Thymus (tissue), 11 donors: ENCODE data around the gene RPTN. TPM values are rescaled to one million over a fixed set of nuclear protein-coding genes. Genes with fewer than 3 reads are reported as not detected.

Source experiments
- DNase-seq, 9 donors: peaks; one replicate each; pipeline ENCODE4 v3.0.0-alpha.2; 2013; ENCODE audit warnings: low spot score in 9 of 9, low read depth in 6 of 9, missing footprints in 1 of 9
- H3K27ac ChIP-seq, 2 donors: one replicate each; pipeline ENCODE4 v1.5.1; 2013; ENCODE audit warnings: control low read depth in 1 of 2, low read depth in 1 of 2, low read length in 1 of 2, mild to moderate bottlenecking in 1 of 2, moderate library complexity in 1 of 2
- H3K27me3 ChIP-seq, 2 donors: one replicate each; pipeline ENCODE4 v1.5.1; 2013; ENCODE audit warnings: low read length in 1 of 2; ENCODE audit not compliant: control insufficient read depth in 2 of 2, insufficient read depth in 1 of 2
- H3K36me3 ChIP-seq, 2 donors: one replicate each; pipeline ENCODE4 v1.5.1; 2013; ENCODE audit warnings: low read length in 1 of 2, mild to moderate bottlenecking in 1 of 2, moderate library complexity in 1 of 2; ENCODE audit not compliant: control insufficient read depth in 2 of 2, insufficient read depth in 2 of 2
- H3K4me1 ChIP-seq, 2 donors: one replicate each; pipeline ENCODE4 v1.5.1; 2013; ENCODE audit warnings: low read length in 2 of 2; ENCODE audit not compliant: control insufficient read depth in 2 of 2, insufficient read depth in 2 of 2
- H3K4me3 ChIP-seq, 2 donors: one replicate each; pipeline ENCODE4 v1.5.1; 2013; ENCODE audit warnings: low read length in 2 of 2, control low read depth in 1 of 2, mild to moderate bottlenecking in 1 of 2
- H3K9me3 ChIP-seq, 2 donors: one replicate each; pipeline ENCODE4 v1.5.1; 2013; ENCODE audit warnings: low read length in 1 of 2, mild to moderate bottlenecking in 1 of 2; ENCODE audit not compliant: control insufficient read depth in 2 of 2, insufficient read depth in 1 of 2
- WGBS: extraction: QIAGEN DNeasy Blood & Tissue Kit; methylation state at CpG from one replicate; pipeline ENCODE4 v1.1.7; 2013; 5-methylcytosine and 5-hydroxymethylcytosine counted together
- polyA plus RNA-seq: library from polyadenylated mRNA; stranded (reverse); fragments of 200-250 nt; gene quantifications from one replicate; pipeline ENCODE4 v1.2.3, GENCODE V29; 2013
- total RNA-seq: library from RNA; stranded (reverse); fragments of 120-200 nt; gene quantifications from one replicate; pipeline ENCODE4 v1.2.4, GENCODE V29; 2013
- donor health status: healthy.

RPTN gene
- total and polyA plus RNA-seq, 2 donors = 0.09 to 3.2 TPM

DNA sequence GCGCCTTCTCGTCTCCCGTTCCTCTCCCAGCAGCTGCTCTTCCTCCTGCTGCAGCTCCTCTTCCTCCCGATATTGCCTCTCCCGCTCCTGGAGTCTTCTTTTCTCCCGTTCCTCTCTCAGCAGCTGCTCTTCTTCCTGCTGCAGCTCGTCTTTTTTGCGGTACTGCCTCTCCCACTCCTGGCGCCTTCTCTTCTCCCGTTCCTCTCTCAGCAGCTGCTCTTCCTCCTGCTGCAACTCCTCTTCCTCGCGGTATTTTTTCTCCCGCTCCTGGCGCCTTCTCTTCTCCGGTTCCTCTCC lies 49.1 kb downstream of the RPTN start:
- peaks cover 73 to 94% of the 10 kb centered on the region in 2 donors for H3K27me3 ChIP-seq
- WGBS = 13% methylated on average over 15 of the region's 15 CpGs
- no peak overlapping the region for H3K27ac ChIP-seq
- H3K9me3 ChIP-seq = peaks cover 35 to 54% of the 10 kb centered on the region in 2 donors
- no peak for DNase-seq
- H3K36me3 ChIP-seq = no peaks in the 10 kb centered on the region
- H3K4me3 ChIP-seq = no peak overlapping the region
- H3K4me1 ChIP-seq = peaks cover 4 to 30% of the 10 kb centered on the region in 2 donors

DNA sequence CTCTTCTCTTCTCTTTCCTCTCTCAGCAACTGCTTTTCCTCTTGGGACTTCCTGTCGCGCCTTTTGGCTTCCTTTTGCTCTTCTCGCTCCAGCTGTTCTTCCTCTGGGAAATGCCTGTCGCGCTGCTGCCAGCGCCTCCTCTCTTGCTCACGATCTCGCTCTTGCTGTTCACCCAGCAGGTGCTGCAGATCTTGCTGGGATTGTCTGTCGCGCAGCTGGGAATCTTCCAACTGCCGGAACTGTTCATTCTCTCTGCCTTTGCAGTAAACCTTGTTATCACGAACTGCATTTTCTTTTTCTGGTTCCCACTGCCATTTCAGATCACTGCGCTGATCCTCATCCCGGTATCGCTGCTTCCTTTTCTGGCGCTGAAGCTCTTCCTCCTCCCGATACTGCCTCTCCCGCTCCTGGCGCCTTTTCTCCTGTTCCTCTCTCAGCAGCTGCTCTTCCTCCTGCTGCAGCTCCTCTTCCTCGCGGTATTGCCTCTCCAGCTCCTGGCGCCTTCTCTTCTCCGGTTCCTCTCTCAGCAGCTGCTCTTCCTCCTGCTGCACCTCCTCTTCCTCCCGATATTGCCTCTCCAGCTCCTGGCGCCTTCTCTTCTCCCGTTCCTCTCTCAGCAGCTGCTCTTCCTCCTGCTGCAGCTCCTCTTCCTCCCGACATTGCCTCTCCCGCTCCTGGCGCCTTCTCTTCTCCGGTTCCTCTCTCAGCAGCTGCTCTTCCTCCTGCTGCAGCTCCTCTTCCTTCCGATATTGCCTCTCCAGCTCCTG lies 49.6 kb downstream of the RPTN start:
- Histone ChIP-seq H3K36me3 (no peaks in the 10 kb centered on the region), H3K4me1 (peaks cover 4 to 30% of the 10 kb centered on the region in 2 donors), H3K9me3 (peaks cover 35 to 54% of the 10 kb centered on the region in 2 donors), H3K27ac (no peak overlapping the region), H3K27me3 (peaks cover 70 to 93% of the 10 kb centered on the region in 2 donors), H3K4me3 (no peak overlapping the region)
- DNase-seq = peak in 1 of 9 donors; percentile 1
- WGBS = 15% methylated on average over 31 of the region's 31 CpGs

DNA sequence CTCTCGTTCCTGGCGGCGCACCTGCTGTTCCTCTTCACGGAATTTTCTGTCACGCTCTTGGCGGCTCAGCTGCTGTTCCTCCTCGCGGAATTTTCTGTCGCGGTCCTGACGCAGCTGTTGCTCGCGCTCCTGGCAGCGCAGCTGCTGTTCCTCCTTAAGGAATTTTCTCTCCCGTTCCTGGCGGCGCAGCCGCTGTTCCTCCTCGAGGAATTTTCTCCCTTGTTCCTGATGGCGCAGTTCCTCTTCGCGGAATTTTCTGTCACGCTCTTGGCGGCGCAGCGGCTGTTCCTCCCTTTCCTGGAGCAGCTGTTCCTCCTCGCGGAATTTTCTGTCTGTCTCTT lies 50.2 kb downstream of the RPTN start:
- WGBS = 25% methylated on average over 28 of the region's 28 CpGs
- peaks cover 35 to 54% of the 10 kb centered on the region in 2 donors for H3K9me3 ChIP-seq
- H3K27ac ChIP-seq = no peak overlapping the region
- peaks cover 4 to 30% of the 10 kb centered on the region in 2 donors for H3K4me1 ChIP-seq
- H3K36me3 ChIP-seq = no peaks in the 10 kb centered on the region
- H3K4me3 ChIP-seq = no peak overlapping the region
- DNase-seq = no peak
- H3K27me3 ChIP-seq = peaks cover 68 to 91% of the 10 kb centered on the region in 2 donors

DNA sequence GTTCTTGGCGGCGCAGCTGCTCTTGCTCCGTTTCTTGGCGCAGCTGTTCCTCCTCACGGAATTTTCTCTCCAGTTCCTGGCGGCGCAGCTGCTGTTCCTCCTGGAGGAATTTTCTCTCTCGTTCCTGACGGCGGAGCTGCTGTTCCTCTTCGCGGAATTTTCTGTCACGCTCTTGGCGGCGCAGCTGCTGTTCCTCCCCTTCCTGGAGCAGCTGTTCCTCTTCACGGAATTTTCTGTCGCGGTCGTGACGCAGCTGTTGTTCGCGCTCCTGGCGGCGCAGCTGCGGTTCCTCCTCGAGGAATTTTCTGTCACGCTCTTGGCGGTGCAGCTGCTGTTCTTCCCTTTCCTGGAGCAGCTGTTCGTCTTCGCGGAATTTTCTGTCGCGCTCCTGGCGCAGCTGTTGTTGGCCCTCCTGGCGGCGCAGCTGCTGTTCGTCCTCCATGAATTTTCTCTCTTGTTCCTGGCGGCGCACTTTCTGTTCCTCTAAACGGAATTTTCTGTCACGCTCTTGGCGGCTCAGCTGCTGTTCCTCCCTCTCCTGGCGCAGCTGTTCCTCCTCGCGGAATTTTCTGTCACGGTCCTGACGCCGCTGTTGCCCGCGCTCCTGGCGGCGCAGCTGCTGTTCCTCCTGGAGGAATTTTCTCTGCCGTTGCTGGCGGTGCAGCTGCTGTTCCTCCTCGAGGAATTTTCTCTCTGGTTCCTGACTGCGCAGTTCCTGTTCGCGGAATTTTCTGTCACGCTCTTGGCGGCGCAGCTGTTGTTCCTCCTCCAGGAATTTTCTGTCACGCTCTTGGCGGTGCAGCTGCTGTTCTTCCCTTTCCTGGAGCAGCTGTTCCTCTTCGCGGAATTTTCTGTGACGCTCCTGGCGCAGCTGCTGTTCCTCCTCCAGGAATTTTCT lies 50.8 kb downstream of the RPTN start:
- H3K4me1 ChIP-seq = peaks cover 4 to 30% of the 10 kb centered on the region in 2 donors
- H3K4me3 ChIP-seq = no peak overlapping the region
- peaks cover 62 to 89% of the 10 kb centered on the region in 2 donors for H3K27me3 ChIP-seq
- DNase-seq = peak in 1 of 9 donors; percentile 10
- 13% methylated on average over 67 of the region's 67 CpGs for whole genome bisulfite sequencing
- H3K9me3 ChIP-seq = peaks cover 35 to 54% of the 10 kb centered on the region in 2 donors
- H3K27ac ChIP-seq = no peak overlapping the region
- H3K36me3 ChIP-seq = no peaks in the 10 kb centered on the region

DNA sequence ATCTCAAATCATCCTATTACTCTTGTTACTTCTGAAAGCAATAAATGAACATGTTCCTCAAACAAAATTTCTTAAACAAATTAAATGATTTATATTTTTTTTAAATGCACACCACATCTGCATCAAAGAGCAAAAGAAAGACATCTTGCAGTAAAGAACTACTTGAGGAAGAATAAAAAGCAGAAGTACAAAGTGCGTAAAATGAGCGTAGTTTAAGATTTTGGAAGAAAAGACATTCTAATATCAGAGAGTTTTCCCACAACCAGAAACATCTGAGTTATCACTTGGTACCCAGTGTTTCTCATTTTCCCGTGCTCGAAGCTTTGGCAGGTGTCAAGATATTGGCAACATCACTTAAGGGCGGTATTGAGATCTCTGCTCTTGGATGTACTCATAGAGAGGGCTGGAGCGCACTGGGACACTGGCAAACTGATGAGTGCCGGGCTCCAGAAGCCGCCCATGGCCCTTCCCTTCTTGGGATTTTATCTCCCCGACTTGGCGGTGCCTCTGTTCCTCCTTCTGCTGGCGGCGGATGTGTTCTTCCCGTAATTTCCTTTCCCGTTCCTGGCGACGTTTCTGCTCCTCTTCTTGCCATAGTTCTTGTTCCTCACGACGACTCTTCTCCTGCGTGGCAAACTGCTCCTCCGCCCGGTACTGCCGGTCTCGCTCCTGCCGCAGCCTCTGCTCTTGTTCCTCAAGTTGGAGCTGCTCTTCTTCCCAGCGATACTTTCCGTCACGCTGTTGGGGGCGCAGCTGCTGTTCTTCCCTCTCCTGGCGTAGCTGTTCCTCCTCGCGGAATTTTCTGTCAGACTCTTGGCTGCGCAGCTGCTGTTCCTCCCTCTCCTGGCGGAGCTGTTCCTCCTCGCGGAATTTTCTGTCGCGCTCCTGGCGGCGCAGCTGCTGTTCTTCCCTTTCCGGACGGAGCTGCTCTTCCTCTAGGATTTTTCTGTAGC lies 51.7 kb downstream of the RPTN start:
- no peak overlapping the region for H3K4me3 ChIP-seq
- WGBS = 18% methylated on average over 41 of the region's 41 CpGs
- no peaks in the 10 kb centered on the region for H3K36me3 ChIP-seq
- peak in 1 of 9 donors; percentile 9 for DNase-seq
- peaks cover 35 to 49% of the 10 kb centered on the region in 2 donors for H3K9me3 ChIP-seq
- H3K27ac ChIP-seq = no peak overlapping the region
- H3K27me3 ChIP-seq = peaks cover 57 to 88% of the 10 kb centered on the region in 2 donors
- peaks cover 0 to 25% of the 10 kb centered on the region in 2 donors for H3K4me1 ChIP-seq

DNA sequence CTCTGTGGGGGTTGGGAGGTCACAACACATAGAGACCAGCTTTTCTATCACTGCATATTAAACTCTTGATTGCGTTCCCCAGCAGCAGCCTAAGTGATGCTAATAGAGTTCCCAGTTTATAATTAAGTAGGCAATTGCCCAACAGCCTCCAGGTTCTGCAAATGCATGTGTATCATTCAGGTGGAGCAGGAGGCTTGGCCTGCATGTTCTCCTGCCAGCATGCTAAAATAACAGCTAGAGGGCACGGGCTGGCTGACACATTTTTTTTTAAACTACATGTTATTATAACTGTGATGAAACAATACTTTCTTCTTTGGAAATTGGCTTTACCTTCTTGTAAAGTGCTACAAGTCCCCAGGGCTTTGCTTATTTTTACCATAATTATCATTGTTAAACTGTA lies 54.2 kb downstream of the RPTN start:
- H3K36me3 ChIP-seq = no peaks in the 10 kb centered on the region
- 60% methylated on average over 2 of the region's 2 CpGs for WGBS
- H3K4me3 ChIP-seq = no peak overlapping the region
- H3K4me1 ChIP-seq = peaks cover 0 to 3% of the 10 kb centered on the region in 2 donors
- no peak overlapping the region for H3K27ac ChIP-seq
- no peak for DNase-seq
- peaks cover 41 to 71% of the 10 kb centered on the region in 2 donors for H3K27me3 ChIP-seq
- H3K9me3 ChIP-seq = peaks cover 24 to 27% of the 10 kb centered on the region in 2 donors

Other genes starting within 250 kb of the RPTN start
- 6.9 TPM for gene THEM4, start 249.7 kb downstream of the RPTN start, total RNA-seq
- 46.2 TPM for gene THEM4, start 249.7 kb downstream of the RPTN start, polyA plus RNA-seq
- 46.1 TPM for gene S100A10, start 165.4 kb downstream of the RPTN start, total RNA-seq
- 592 TPM for gene S100A10, start 165.4 kb downstream of the RPTN start, polyA plus RNA-seq
- gene S100A11, start 122.2 kb downstream of the RPTN start, total RNA-seq = 195 TPM
- gene S100A11, start 122.2 kb downstream of the RPTN start, polyA plus RNA-seq = 1,404 TPM
- gene TCHHL1, start 70.2 kb downstream of the RPTN start, total RNA-seq = 0.05 TPM
- 0.16 TPM for gene TCHHL1, start 70.2 kb downstream of the RPTN start, polyA plus RNA-seq
- 0.05 TPM for gene TCHH, start 43.8 kb downstream of the RPTN start, total RNA-seq
- gene TCHH, start 43.8 kb downstream of the RPTN start, polyA plus RNA-seq = 1.4 TPM
- under 0.01 TPM for gene HRNR, start 65.0 kb upstream of the RPTN start, total RNA-seq
- gene HRNR, start 65.0 kb upstream of the RPTN start, polyA plus RNA-seq = 0.14 TPM
- gene FLG, start 166.0 kb upstream of the RPTN start, total RNA-seq = 0.28 TPM
- 2.4 TPM for gene FLG, start 166.0 kb upstream of the RPTN start, polyA plus RNA-seq
- gene FLG2, start 200.8 kb upstream of the RPTN start, total RNA-seq = 0.05 TPM
- 1.8 TPM for gene FLG2, start 200.8 kb upstream of the RPTN start, polyA plus RNA-seq